Superior temporal gyrus (tissue), 1 donor: ENCODE measurements around the gene ITGAX.
"Not testable (repeated sequence)": the region's sequence is repeated elsewhere in the genome, so short reads cannot be mapped to it uniquely, and the experiment has no call there.

Experiments
- DNase-seq: peaks from one replicate; pipeline ENCODE4 v3.0.0-alpha.2; 2016; ENCODE audit errors: extremely low spot score

ITGAX gene

GRCh38 chr16:31354394-31355291, at the start of gene ITGAX:
Gene ITGAX, plus strand, starts transcription at chr16:31355176. Its CDS starts 79 bp downstream, at chr16:31355255.
- DNase-seq, result no peak

DNA sequence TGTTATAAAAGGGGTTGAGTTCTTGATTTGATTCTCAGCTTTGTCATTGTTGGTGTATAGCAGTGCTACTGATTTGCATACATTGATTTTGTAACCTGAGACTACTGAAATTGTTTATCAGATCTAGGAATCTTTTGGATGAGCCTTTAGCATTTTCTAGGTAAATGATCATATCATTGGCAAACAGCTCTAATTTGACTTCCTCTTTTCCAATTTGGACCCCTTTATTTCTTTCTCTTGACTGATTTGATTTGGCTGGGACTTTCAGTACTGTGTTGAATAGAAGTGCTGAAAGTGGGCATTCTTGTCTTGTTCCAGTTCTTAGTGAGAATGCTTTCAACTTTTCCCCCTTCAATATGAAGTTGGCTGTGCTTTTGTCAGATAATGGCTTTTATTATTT, 49.8 kb upstream of the ITGAX start:
- DNase-seq, result no peak

- DNase-seq, result not testable (repeated sequence)
Observed at GRCh38 chr16:31308381-31308780, 46.6 kb upstream of the ITGAX start.

DNA sequence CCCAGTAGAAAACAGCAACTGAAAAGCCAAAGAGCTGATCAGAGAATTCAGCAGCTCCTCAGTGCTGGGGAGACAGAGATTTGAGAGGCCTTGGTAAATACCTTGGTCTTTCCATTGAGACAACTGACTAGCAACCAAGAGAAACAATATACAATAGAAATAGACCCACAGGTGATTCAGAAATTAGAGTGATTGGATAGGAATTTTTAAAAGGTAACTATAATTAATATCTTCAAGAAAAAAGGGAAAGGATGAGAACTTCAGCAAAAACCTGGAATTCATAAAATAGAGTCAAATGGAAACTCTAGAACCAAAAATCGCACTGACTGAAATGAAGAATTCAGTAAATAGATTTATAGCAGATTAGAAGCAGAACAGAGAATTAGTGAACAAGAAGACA, 32.5 kb upstream of the ITGAX start:
- no peak for DNase-seq

DNA sequence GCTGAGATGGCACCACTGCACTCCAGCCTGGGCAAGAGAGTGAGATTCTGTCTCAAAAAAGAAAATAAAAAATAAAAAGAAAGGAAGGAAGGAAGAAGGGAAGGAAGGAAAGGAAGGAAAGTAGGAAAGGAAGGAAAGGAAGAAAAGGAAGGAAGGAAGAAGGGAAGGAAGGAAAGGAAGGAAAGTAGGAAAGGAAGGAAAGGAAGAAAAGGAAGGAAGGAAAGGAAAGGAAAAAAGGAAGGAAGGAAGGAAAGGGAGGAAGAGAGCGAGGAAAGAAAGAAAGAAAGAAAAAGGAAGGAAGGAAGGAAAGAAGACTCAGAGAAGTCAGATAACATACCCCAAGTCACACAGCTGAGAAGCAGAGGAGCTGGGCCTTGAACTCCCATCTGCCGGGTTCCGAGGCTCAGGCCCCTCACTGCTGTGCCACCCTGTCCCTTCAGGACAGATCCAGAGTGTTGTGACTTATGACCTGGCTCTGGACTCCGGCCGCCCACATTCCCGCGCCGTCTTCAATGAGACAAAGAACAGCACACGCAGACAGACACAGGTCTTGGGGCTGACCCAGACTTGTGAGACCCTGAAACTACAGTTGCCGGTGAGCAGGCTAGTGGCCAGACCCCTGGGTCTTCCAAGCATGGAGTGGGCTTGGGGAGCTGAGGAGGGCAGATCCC, 30.9 kb upstream of the ITGAX start:
- no peak for DNase-seq

- DNase-seq, result no peak
Observed at GRCh38 chr16:31325171-31325570, 29.8 kb upstream of the ITGAX start.

GRCh38 chr16:31327646-31328225, 27.2 kb upstream of the ITGAX start:
- DNase-seq, result no peak

DNA sequence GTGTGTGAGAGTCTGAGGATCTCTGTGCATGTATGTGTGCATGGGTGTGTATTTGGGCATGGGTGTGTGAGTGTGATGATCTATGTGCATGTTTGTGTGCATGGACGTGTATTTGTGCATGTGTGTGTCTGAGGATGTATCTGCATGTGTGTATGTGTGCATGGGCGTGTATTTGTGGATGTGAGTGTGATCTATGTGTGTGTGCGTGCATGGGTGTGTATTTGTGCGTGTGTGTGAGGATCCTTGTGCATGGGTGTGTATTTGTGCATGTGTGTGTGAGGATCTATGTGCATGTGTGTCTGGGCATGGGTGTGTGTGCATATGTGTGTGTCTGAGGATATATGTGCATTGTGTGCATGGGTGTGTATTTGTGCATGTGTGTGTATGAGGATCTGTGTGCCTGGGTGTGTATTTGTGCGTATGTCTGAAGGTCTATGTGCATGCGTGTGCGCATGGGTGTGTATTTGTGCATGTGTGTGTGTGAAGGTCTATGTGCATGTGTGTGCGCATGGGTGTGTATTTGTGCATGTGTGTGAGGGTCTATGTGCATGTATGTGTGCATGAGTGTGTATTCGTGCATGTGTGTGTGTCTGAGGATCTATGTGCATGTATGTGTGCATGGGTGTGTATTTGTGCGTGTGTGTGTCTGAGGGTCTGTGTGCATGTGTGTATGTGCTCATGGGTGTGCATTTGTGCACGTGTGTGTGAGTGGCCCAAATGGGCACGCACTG, 26.5 kb upstream of the ITGAX start:
- no peak for DNase-seq

GRCh38 chr16:31329671-31330552, 25.1 kb upstream of the ITGAX start:
- DNase-seq, result no peak

GRCh38 chr16:31330553-31330890, 24.5 kb upstream of the ITGAX start:
- DNase-seq, result no peak

DNA sequence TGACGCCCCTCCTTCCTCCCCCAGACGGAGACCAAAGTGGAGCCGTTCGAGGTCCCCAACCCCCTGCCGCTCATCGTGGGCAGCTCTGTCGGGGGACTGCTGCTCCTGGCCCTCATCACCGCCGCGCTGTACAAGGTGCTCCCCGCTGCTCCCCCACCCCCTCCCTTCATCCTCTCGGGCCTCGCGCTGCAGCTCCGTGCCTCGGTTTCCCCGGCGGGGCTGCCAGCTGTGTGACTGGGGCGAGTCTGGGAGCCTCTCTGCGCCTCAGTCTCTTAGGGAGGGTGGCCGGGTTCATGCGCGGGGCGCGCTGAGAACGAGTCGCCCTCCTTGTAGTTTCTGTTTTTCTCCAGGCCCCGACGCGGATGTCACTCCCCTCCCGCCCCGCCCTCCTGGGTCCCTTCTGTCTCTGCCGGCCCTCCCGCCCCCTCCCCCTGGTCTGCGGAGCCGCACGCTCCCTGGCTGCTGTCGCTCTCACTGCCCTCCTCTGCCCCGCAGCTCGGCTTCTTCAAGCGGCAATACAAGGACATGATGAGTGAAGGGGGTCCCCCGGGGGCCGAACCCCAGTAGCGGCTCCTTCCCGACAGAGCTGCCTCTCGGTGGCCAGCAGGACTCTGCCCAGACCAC, 23.7 kb upstream of the ITGAX start:
- no peak for DNase-seq

DNA sequence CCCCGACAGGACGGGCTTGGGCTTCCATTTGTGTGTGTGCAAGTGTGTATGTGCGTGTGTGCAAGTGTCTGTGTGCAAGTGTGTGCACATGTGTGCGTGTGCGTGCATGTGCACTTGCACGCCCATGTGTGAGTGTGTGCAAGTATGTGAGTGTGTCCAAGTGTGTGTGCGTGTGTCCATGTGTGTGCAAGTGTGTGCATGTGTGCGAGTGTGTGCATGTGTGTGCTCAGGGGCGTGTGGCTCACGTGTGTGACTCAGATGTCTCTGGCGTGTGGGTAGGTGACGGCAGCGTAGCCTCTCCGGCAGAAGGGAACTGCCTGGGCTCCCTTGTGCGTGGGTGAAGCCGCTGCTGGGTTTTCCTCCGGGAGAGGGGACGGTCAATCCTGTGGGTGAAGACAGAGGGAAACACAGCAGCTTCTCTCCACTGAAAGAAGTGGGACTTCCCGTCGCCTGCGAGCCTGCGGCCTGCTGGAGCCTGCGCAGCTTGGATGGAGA, 23.1 kb upstream of the ITGAX start:
- peak; percentile 16 for DNase-seq

- no peak for DNase-seq
Observed at GRCh38 chr16:31332544-31332943, 22.4 kb upstream of the ITGAX start.

GRCh38 chr16:31333686-31334649, 21.0 kb upstream of the ITGAX start:
- no peak for DNase-seq

- DNase-seq, result no peak
Observed at GRCh38 chr16:31334934-31335333, 20.0 kb upstream of the ITGAX start.

- DNase-seq, result no peak
Observed at GRCh38 chr16:31335431-31335830, 19.5 kb upstream of the ITGAX start.

DNA sequence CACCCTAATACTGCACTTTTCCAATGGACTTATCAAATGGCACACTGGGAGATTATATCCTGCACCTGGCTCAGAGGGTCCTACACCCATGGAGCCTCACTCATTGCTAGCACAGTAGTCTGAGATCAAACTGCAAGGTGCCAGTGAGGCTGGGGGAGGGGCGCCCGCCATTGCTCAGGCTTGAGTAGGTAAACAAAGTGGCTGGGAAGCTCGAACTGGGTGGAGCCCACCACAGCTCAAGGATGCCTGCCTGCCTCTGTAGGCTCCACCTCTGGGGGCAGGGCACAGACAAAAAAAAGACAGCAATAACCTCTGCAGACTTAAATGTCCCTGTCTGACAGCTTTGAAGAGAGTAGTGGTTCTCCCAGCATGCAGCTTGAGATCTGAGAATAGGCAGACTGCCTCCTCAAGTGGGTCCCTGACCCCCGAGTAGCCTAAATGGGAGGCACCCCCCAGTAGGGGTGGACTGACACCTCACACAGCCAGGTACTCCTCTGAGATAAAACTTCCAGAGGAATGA, 16.8 kb upstream of the ITGAX start:
- not testable (repeated sequence) for DNase-seq

- no peak for DNase-seq
Observed at GRCh38 chr16:31344712-31345111, 10.3 kb upstream of the ITGAX start.

DNA sequence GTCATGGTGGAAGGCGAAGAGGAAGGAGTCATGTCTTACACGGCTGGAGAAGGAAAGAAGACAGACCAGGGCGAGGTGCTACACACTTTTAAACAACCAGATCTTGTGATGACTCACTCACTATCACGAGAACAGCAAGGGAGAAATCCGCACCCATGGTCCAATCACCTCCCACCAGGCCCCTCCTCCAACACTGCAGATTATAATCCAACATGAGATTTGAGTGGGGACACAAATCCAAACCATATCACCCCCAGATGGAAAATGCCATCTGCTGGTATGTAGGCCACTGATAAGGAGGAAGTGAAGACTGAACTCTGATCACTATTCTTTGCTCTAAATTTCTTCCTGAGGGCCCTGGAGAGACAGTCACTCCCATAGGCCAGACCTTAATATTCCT, 7.5 kb upstream of the ITGAX start:
- no peak for DNase-seq
